Astrocyte (in vitro differentiated cells and primary cell): Measurements from ENCODE around the gene FLRT1. TPM values are rescaled to one million over a fixed set of nuclear protein-coding genes. Genes with fewer than 3 reads are reported as not detected.
A peak's percentile ranks its signal among the peaks of the same experiment; 100 is the strongest.

ENCODE experiments used
- DNase-seq: peaks from one replicate; pipeline ENCODE4 v3.0.0-alpha.2; 2010; ENCODE audit warnings: low read depth
- FAIRE-seq: peaks from 2 replicates; lab custom pipeline; 2011; peaks lifted over from hg19 to GRCh38; lab: Jason Lieb, UNC
- H2AFZ ChIP-seq: 2 replicates; pipeline ENCODE4 v1.6.0; 2012; ENCODE audit warnings: low read depth, low read length, inconsistent platforms
- H3K27ac ChIP-seq: 2 replicates; pipeline ENCODE4 v1.5.1; 2011; ENCODE audit warnings: low read depth, low read length, inconsistent platforms
- H3K27me3 ChIP-seq: 2 replicates; pipeline ENCODE4 v1.6.0; 2011; ENCODE audit warnings: low read length, inconsistent platforms; ENCODE audit not compliant: insufficient read depth
- H3K36me3 ChIP-seq: 2 replicates; pipeline ENCODE4 v1.5.1; 2011; ENCODE audit warnings: low read length, inconsistent platforms; ENCODE audit not compliant: insufficient read depth
- H3K4me1 ChIP-seq: 2 replicates; pipeline ENCODE4 v1.5.1; 2011; ENCODE audit warnings: low read length, inconsistent platforms; ENCODE audit not compliant: insufficient read depth
- H3K4me2 ChIP-seq: 2 replicates; pipeline ENCODE4 v1.6.0; 2012; ENCODE audit warnings: low read length, inconsistent platforms
- H3K4me3 ChIP-seq: 2 replicates; pipeline ENCODE4 v1.5.1; 2011; ENCODE audit warnings: low read depth, mild to moderate bottlenecking, low read length, inconsistent platforms; ENCODE audit not compliant: insufficient read depth
- H3K79me2 ChIP-seq: 2 replicates; pipeline ENCODE4 v1.6.0; 2012; ENCODE audit warnings: mild to moderate bottlenecking, low read length, inconsistent platforms; ENCODE audit not compliant: insufficient read depth
- H3K9ac ChIP-seq: 2 replicates; pipeline ENCODE4 v1.6.0; 2012; ENCODE audit warnings: mild to moderate bottlenecking, low read length, inconsistent platforms
- H3K9me3 ChIP-seq: 2 replicates; pipeline ENCODE4 v1.5.1; 2012; ENCODE audit warnings: low read depth, mild to moderate bottlenecking, low read length, inconsistent platforms; ENCODE audit not compliant: insufficient read depth
- H4K20me1 ChIP-seq: 2 replicates; pipeline ENCODE4 v1.6.0; 2012; ENCODE audit warnings: low read length, inconsistent platforms; ENCODE audit not compliant: insufficient read depth
- H3K27ac Mint-ChIP-seq: one replicate; pipeline ENCODE4 v1.8.0; 2021; ENCODE audit warnings: mild to moderate bottlenecking, mixed read lengths; ENCODE audit not compliant: unreplicated experiment
- H3K27me3 Mint-ChIP-seq: one replicate; pipeline ENCODE4 v1.8.0; 2021; ENCODE audit warnings: low read depth, mixed read lengths; ENCODE audit not compliant: unreplicated experiment
- H3K36me3 Mint-ChIP-seq: one replicate; pipeline ENCODE4 v1.8.0; 2021; ENCODE audit warnings: low read depth, mixed read lengths; ENCODE audit not compliant: unreplicated experiment
- H3K4me1 Mint-ChIP-seq: one replicate; pipeline ENCODE4 v1.8.0; 2021; ENCODE audit warnings: low read depth, mixed read lengths; ENCODE audit not compliant: unreplicated experiment
- H3K4me3 Mint-ChIP-seq: one replicate; pipeline ENCODE4 v1.8.0; 2021; ENCODE audit warnings: mild to moderate bottlenecking, moderate library complexity, mixed read lengths; ENCODE audit not compliant: unreplicated experiment
- H3K9me3 Mint-ChIP-seq: one replicate; pipeline ENCODE4 v1.8.0; 2021; ENCODE audit warnings: mild to moderate bottlenecking, mixed read lengths; ENCODE audit not compliant: unreplicated experiment
- EZH2 ChIP-seq: IDR thresholded peaks from 2 replicates; pipeline ENCODE4 v1.6.1; 2012; ENCODE audit warnings: mild to moderate bottlenecking, low read length, inconsistent platforms; ENCODE audit not compliant: insufficient read depth
- total RNA-seq: library from RNA; stranded (reverse); gene quantifications from 2 replicates; pipeline ENCODE4 v1.2.1, GENCODE V29; 2021
- TF ChIP-seq, protein P1 (sequence below): IDR thresholded peaks from 2 replicates; pipeline ENCODE4 v1.5.1; 2011; ENCODE audit warnings: low read depth, mild to moderate bottlenecking, inconsistent platforms, low read length, moderate library complexity; ENCODE audit not compliant: insufficient read depth

FLRT1 gene
- total RNA-seq, 1 donor from 2014 or later: 0.20 TPM

DNA sequence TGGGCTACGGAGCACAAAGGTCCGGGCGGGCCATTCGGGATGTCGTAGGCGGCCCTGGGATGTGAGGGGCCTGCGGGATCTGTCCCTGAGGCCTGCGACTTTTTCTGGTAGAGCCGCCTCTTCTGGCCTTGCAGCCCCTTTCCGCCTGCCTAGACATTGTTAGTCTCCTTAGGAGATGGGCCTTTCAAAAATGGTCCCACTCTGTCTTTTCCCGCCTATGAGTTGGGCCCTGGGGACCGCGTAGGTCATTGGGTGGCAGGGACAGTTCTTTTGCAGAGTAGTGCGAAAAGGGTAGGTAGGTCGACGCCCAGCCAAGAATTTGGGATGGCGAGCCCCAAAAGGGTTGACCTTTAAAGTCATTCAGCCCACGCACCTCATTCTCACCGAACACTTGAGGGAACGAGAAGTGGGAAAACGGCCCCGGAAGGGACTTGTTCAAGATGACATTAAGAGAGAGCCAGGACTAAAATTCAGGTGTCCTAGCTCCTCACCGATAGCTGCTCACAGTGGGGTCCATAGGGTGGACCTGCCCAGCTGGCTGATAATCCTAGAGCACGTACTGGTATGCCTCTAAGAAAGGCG lies 48.7 kb upstream of the FLRT1 start:
- Histone ChIP-seq H3K36me3 (peaks cover 6% of the 10 kb centered on the region), H3K27me3 (no peaks in the 10 kb centered on the region), H2AFZ (peak overlapping the region; percentile 69), H3K9me3 (no peaks in the 10 kb centered on the region), H3K4me2 (peak overlapping the region; percentile 87), H3K79me2 (peaks cover 50% of the 10 kb centered on the region), H3K4me1 (peaks cover 16% of the 10 kb centered on the region), H3K9ac (peak overlapping the region; percentile 92), H4K20me1 (peaks cover 46% of the 10 kb centered on the region), H3K4me3 (peak overlapping the region; percentile 80), H3K27ac (peak overlapping the region; percentile 72)
- TF ChIP-seq, protein P1, sequence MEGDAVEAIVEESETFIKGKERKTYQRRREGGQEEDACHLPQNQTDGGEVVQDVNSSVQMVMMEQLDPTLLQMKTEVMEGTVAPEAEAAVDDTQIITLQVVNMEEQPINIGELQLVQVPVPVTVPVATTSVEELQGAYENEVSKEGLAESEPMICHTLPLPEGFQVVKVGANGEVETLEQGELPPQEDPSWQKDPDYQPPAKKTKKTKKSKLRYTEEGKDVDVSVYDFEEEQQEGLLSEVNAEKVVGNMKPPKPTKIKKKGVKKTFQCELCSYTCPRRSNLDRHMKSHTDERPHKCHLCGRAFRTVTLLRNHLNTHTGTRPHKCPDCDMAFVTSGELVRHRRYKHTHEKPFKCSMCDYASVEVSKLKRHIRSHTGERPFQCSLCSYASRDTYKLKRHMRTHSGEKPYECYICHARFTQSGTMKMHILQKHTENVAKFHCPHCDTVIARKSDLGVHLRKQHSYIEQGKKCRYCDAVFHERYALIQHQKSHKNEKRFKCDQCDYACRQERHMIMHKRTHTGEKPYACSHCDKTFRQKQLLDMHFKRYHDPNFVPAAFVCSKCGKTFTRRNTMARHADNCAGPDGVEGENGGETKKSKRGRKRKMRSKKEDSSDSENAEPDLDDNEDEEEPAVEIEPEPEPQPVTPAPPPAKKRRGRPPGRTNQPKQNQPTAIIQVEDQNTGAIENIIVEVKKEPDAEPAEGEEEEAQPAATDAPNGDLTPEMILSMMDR: no peak
- no peak for TF ChIP-seq EZH2
- DNase-seq (no peak), FAIRE-seq (no peak)
- H3K36me3 Mint-ChIP-seq: peaks cover 16% of the 10 kb centered on the region
- H3K4me3 Mint-ChIP-seq: peak overlapping the region; percentile 85
- peaks cover 9% of the 10 kb centered on the region for H3K4me1 Mint-ChIP-seq
- H3K9me3 Mint-ChIP-seq: no peaks in the 10 kb centered on the region
- H3K27ac Mint-ChIP-seq: no peak overlapping the region
- H3K27me3 Mint-ChIP-seq: no peaks in the 10 kb centered on the region

DNA sequence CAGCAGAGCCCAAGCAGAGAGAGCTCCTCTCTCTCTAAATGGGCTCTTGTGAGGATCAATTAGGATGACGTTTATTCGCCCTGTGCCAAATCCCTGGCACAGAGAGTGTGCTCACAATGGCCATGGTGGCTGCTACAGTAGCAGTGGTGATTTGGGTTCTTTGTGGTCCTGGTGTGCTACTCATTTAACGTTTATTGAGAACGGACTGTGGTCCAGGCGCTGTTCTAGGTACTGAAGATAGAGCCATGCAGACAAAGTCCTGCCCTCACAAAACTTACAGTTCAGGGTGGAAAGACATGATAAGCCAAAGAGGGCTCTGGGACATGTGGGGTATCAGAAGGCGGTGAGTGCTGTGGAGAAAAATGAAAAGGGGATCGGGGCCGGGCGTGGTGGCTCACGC lies 44.2 kb upstream of the FLRT1 start:
- Histone ChIP-seq H3K27ac (no peak overlapping the region), H3K36me3 (peaks cover 10% of the 10 kb centered on the region), H2AFZ (no peak overlapping the region), H4K20me1 (peaks cover 79% of the 10 kb centered on the region), H3K4me2 (no peak overlapping the region), H3K4me3 (no peak overlapping the region), H3K9me3 (no peaks in the 10 kb centered on the region), H3K9ac (no peak overlapping the region), H3K27me3 (no peaks in the 10 kb centered on the region), H3K79me2 (peaks cover 47% of the 10 kb centered on the region), H3K4me1 (peaks cover 9% of the 10 kb centered on the region)
- peaks cover 8% of the 10 kb centered on the region for H3K4me1 Mint-ChIP-seq
- TF ChIP-seq, protein P1: no peak
- TF ChIP-seq EZH2: no peak
- peaks cover 17% of the 10 kb centered on the region for H3K36me3 Mint-ChIP-seq
- no peak overlapping the region for H3K27ac Mint-ChIP-seq
- FAIRE-seq (no peak), DNase-seq (no peak)
- H3K27me3 Mint-ChIP-seq: no peaks in the 10 kb centered on the region
- no peaks in the 10 kb centered on the region for H3K9me3 Mint-ChIP-seq
- H3K4me3 Mint-ChIP-seq: no peak overlapping the region

DNA sequence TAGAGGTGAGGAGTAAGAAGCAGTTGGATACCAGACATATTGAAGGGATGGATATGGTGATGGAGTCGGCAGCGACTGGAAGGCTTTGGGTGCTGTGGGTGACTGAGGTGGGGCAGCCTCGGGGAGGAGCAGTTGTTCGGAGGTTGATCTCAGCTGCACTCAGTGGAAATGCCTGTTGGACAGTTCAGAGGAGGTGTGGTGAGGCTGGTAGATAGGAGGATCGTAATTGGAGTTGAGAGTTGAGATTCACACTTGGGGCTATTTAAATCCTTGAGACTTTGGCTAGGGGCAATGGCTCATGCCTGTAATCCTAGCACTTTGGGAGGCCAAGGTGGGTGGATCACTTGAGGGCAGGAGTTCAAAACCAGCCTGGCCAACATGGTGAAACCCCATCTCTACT lies 42.6 kb upstream of the FLRT1 start:
- no peak for FAIRE-seq
- Mint-ChIP-seq H3K4me3 (no peak overlapping the region), H3K27me3 (no peaks in the 10 kb centered on the region), H3K4me1 (peaks cover 3% of the 10 kb centered on the region), H3K27ac (peak overlapping the region; percentile 35), H3K36me3 (peaks cover 12% of the 10 kb centered on the region), H3K9me3 (no peaks in the 10 kb centered on the region)
- TF ChIP-seq, protein P1: no peak
- TF ChIP-seq EZH2: no peak
- Histone ChIP-seq H3K4me2 (no peak overlapping the region), H3K27ac (no peak overlapping the region), H3K4me3 (no peak overlapping the region), H3K9me3 (no peaks in the 10 kb centered on the region), H2AFZ (no peak overlapping the region), H4K20me1 (peaks cover 82% of the 10 kb centered on the region), H3K9ac (no peak overlapping the region), H3K36me3 (peaks cover 8% of the 10 kb centered on the region), H3K79me2 (peaks cover 31% of the 10 kb centered on the region), H3K4me1 (no peaks in the 10 kb centered on the region), H3K27me3 (no peaks in the 10 kb centered on the region)
- DNase-seq: no peak
